ENCODE measurements around the gene SNX30.

SNX30 gene

DNA sequence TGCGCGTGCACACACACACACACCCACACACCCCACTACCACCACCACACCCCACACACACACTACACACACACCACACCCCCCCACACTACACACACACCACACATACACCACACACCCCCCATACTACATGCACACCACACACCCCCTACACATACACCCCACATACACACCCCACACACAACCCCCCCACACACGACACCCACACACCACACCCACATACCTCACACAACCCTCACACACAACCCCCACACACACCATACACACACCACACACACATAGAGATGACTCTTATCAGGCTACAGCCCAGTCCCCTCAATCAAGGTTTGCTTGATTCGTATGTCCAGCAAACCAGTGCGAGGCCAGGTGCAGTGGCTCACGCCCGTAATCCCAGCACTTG lies 114.4 kb downstream of the SNX30 start:
- H3K4me1 ChIP-seq, result no peaks in the 10 kb centered on the region
- no peaks in the 10 kb centered on the region for H3K79me2 ChIP-seq
- H3K27ac ChIP-seq, result no peak overlapping the region
- no peaks in the 10 kb centered on the region for H3K36me3 ChIP-seq (ENCODE audit: control insufficient read depth, insufficient read depth, low read length)
- H3K27me3 ChIP-seq (ENCODE audit: control insufficient read depth, insufficient read depth, low read length), result no peaks in the 10 kb centered on the region
- H3K4me2 ChIP-seq (ENCODE audit: low read length), result no peak overlapping the region
- H3K9me3 ChIP-seq (ENCODE audit: control insufficient read depth, low read length), result no peaks in the 10 kb centered on the region
- H2AFZ ChIP-seq, result no peak overlapping the region
- no peak overlapping the region for H3K4me3 ChIP-seq (ENCODE audit: low read depth, low read length)
- no peak overlapping the region for H3K9ac ChIP-seq
- TF ChIP-seq CTCF (IDR thresholded peaks at IDR 0.05), result no peak

- Histone ChIP-seq H3K79me2 (no peaks in the 10 kb centered on the region), H2AFZ (no peak overlapping the region), H3K9me3 (ENCODE audit: control insufficient read depth, low read length) (no peaks in the 10 kb centered on the region), H3K9ac (no peak overlapping the region), H3K27me3 (ENCODE audit: control insufficient read depth, insufficient read depth, low read length) (no peaks in the 10 kb centered on the region), H3K27ac (no peak overlapping the region), H3K4me2 (ENCODE audit: low read length) (no peak overlapping the region), H3K4me3 (ENCODE audit: low read depth, low read length) (no peak overlapping the region), H3K36me3 (ENCODE audit: control insufficient read depth, insufficient read depth, low read length) (no peaks in the 10 kb centered on the region), H3K4me1 (no peaks in the 10 kb centered on the region)
- no peak for TF ChIP-seq CTCF (IDR thresholded peaks at IDR 0.05)
These were observed 116.2 kb downstream of the SNX30 start for GRCh38 chr9:112866662-112867274.

GRCh38 chr9:112867275-112867991 lies 116.9 kb downstream of the SNX30 start:
- H3K79me2 ChIP-seq, result no peaks in the 10 kb centered on the region
- H3K4me1 ChIP-seq, result no peaks in the 10 kb centered on the region

DNA sequence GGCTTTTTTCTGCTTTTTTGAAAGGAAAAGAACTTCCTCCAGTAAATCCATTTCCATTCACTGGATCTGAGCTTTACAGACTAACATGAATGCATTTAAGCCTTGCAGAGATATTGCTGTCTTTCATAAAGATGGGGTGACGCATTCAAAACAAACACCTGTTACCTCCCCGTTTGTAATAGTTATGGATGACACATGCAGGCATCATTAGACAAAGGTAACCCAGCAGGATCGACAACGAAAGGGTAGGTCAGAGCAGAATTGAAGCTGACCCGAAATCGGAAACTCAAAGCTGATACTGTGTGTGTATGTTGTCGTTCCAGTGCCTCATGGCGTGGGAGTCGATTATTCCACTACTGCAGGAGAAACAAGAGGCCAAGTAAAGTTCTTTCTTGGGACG lies 117.9 kb downstream of the SNX30 start:
- Histone ChIP-seq H3K27me3 (ENCODE audit: control insufficient read depth, insufficient read depth, low read length) (no peaks in the 10 kb centered on the region), H3K36me3 (ENCODE audit: control insufficient read depth, insufficient read depth, low read length) (no peaks in the 10 kb centered on the region), H3K27ac (no peak overlapping the region), H3K9ac (no peak overlapping the region), H2AFZ (no peak overlapping the region), H3K4me3 (ENCODE audit: low read depth, low read length) (no peak overlapping the region), H3K79me2 (no peaks in the 10 kb centered on the region), H3K9me3 (ENCODE audit: control insufficient read depth, low read length) (no peaks in the 10 kb centered on the region), H3K4me2 (ENCODE audit: low read length) (no peak overlapping the region), H3K4me1 (no peaks in the 10 kb centered on the region)
- no peak for TF ChIP-seq CTCF (IDR thresholded peaks at IDR 0.05)

More at GRCh38 chr9:112867275-112867991, 116.9 kb downstream of the SNX30 start:
- Histone ChIP-seq H3K36me3 (ENCODE audit: control insufficient read depth, insufficient read depth, low read length) (no peaks in the 10 kb centered on the region), H3K27ac (no peak overlapping the region), H2AFZ (no peak overlapping the region), H3K9me3 (ENCODE audit: control insufficient read depth, low read length) (no peaks in the 10 kb centered on the region), H3K9ac (no peak overlapping the region), H3K4me2 (ENCODE audit: low read length) (no peak overlapping the region), H3K27me3 (ENCODE audit: control insufficient read depth, insufficient read depth, low read length) (no peaks in the 10 kb centered on the region), H3K4me3 (ENCODE audit: low read depth, low read length) (no peak overlapping the region)
- TF ChIP-seq CTCF (IDR thresholded peaks at IDR 0.05), result no peak
